Endothelial cell (in vitro differentiated cells): ENCODE measurements around the gene GGT1. TPM values are rescaled to one million over a fixed set of nuclear protein-coding genes. Genes with fewer than 3 reads are reported as not detected.
A peak's percentile ranks its signal among the peaks of the same experiment; 100 is the strongest.

ENCODE experiments used
- DNase-seq: peaks from one replicate; pipeline ENCODE4 v3.0.0; 2021; ENCODE audit warnings: low spot score
- H3K27ac Mint-ChIP-seq: one replicate; pipeline ENCODE4 v1.8.0; 2021; ENCODE audit warnings: mixed read lengths, inconsistent platforms; ENCODE audit not compliant: unreplicated experiment
- H3K27me3 Mint-ChIP-seq: one replicate; pipeline ENCODE4 v1.8.0; 2021; ENCODE audit warnings: mild to moderate bottlenecking, moderate library complexity, mixed read lengths, inconsistent platforms; ENCODE audit not compliant: unreplicated experiment
- H3K36me3 Mint-ChIP-seq: one replicate; pipeline ENCODE4 v1.8.0; 2021; ENCODE audit warnings: mild to moderate bottlenecking, low read depth, mixed read lengths, inconsistent platforms; ENCODE audit not compliant: unreplicated experiment
- H3K4me1 Mint-ChIP-seq: one replicate; pipeline ENCODE4 v1.8.0; 2021; ENCODE audit warnings: mild to moderate bottlenecking, mixed read lengths, inconsistent platforms; ENCODE audit not compliant: unreplicated experiment
- H3K4me3 Mint-ChIP-seq: one replicate; pipeline ENCODE4 v1.8.0; 2021; ENCODE audit warnings: mild to moderate bottlenecking, mixed read lengths, inconsistent platforms; ENCODE audit not compliant: unreplicated experiment
- H3K9me3 Mint-ChIP-seq: one replicate; pipeline ENCODE4 v1.8.0; 2021; ENCODE audit warnings: mixed read lengths, inconsistent platforms; ENCODE audit not compliant: unreplicated experiment
- total RNA-seq: library from RNA; stranded (reverse); fragmentation: NEBNext Ultra II Directional; extraction: Animal tissue kit (Norgen Biotek cat#: 25700); gene quantifications from one replicate; pipeline ENCODE4 v1.2.1, GENCODE V29; 2021; ENCODE audit not compliant: unreplicated experiment
- TF ChIP-seq, protein P1 (sequence below): fragments of 200-600 bp; sonication (generic); IDR thresholded peaks from one replicate; pipeline ENCODE4 v1.5.0; 2021; ENCODE audit warnings: antibody characterized with exemption; ENCODE audit not compliant: unreplicated experiment

The GGT1 gene
- total RNA-seq, 1 donor from 2014 or later: 4.6 TPM

DNA sequence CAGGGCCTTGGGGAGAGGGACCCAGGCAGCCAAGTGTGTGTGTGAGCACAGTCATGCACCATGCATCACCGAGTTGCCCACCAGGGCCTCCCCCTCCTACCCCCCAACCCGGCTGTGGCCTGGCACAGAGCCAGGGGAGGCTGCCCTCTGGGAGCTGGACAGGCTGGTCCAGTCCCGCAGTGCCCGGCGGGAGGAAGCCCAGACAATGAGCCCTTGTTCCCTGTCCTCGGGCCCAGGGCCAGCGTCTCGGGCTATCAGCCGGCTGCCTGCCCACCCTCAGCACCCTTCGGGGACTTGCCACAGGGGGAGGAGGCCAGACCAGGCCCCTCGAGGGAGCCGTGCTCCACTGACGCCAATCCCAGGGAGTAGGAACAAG lies 14.6 kb upstream of the GGT1 start:
- TF ChIP-seq, protein P1, sequence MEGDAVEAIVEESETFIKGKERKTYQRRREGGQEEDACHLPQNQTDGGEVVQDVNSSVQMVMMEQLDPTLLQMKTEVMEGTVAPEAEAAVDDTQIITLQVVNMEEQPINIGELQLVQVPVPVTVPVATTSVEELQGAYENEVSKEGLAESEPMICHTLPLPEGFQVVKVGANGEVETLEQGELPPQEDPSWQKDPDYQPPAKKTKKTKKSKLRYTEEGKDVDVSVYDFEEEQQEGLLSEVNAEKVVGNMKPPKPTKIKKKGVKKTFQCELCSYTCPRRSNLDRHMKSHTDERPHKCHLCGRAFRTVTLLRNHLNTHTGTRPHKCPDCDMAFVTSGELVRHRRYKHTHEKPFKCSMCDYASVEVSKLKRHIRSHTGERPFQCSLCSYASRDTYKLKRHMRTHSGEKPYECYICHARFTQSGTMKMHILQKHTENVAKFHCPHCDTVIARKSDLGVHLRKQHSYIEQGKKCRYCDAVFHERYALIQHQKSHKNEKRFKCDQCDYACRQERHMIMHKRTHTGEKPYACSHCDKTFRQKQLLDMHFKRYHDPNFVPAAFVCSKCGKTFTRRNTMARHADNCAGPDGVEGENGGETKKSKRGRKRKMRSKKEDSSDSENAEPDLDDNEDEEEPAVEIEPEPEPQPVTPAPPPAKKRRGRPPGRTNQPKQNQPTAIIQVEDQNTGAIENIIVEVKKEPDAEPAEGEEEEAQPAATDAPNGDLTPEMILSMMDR: no peak
- DNase-seq: no peak
- Mint-ChIP-seq H3K9me3 (no peaks in the 10 kb centered on the region), H3K27me3 (peaks cover 4% of the 10 kb centered on the region), H3K36me3 (no peaks in the 10 kb centered on the region), H3K4me3 (no peak overlapping the region), H3K27ac (no peak overlapping the region), H3K4me1 (no peaks in the 10 kb centered on the region)

DNA sequence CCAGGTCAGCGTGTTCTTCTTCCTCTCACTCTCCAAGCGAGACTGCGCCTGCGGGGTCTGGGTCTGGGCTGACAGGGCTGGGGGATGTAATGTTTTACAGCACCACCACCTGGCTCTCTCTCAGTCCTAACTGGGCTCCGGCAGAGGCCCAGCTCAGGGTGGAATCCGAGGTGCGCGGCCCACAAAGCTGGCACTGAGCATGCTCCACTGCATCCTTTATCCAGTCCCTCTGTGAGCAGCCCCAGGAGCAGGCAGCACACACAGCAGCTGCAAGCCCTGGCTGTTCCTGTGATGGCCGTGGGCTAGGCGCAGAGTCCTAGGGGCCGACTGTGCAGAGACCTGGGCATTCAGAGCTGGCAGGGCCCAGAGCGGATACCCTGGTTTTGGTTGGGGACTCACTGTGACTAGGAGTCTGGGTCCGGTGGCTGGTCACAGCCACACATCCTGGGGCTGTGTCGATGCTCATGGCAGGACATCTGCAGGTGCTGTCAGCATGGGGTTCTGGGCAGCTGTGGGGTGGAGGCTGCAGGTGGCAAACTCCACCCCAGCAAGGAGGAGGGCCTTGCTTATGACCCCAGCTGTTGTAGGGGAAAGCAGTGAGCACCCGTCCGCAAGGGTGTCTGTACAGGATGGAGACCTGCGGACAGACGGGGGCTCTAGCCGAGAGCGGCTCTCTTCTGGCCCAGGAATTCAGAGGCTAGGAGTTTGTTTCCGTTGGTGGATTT lies 14.1 kb upstream of the GGT1 start:
- TF ChIP-seq, protein P1: no peak
- no peak for DNase-seq
- no peaks in the 10 kb centered on the region for H3K36me3 Mint-ChIP-seq
- H3K4me1 Mint-ChIP-seq: no peaks in the 10 kb centered on the region
- no peaks in the 10 kb centered on the region for H3K9me3 Mint-ChIP-seq
- no peak overlapping the region for H3K27ac Mint-ChIP-seq
- peaks cover 4% of the 10 kb centered on the region for H3K27me3 Mint-ChIP-seq
- H3K4me3 Mint-ChIP-seq: no peak overlapping the region

DNA sequence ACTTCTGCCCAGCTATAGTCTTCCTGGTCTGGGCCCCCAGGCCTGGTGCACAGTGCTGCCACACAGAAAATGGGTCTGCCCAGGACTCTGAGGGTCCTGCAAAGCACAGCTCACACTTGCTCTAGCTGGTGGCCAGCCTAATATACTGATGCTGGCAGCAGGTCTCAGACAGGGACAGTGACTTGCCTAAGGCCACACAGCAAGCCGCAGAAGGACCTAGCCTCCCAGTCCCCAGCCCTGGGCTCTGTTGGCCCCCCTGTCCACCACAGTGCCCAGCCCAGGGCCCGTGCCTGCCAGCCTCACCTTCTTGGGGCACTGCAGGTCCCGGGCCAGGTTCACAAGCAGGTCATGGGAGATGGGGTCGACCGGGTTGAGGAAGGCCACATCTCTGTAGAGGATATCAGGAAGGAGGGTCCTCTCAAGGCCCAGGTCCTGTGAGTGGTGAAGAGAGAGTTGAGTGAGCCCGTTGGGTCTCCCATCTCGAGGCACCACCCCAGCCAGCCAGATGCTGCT lies 13.4 kb upstream of the GGT1 start:
- Mint-ChIP-seq H3K4me3 (no peak overlapping the region), H3K4me1 (no peaks in the 10 kb centered on the region), H3K27me3 (peaks cover 4% of the 10 kb centered on the region), H3K9me3 (no peaks in the 10 kb centered on the region), H3K27ac (no peak overlapping the region), H3K36me3 (no peaks in the 10 kb centered on the region)
- TF ChIP-seq, protein P1: no peak
- no peak for DNase-seq

DNA sequence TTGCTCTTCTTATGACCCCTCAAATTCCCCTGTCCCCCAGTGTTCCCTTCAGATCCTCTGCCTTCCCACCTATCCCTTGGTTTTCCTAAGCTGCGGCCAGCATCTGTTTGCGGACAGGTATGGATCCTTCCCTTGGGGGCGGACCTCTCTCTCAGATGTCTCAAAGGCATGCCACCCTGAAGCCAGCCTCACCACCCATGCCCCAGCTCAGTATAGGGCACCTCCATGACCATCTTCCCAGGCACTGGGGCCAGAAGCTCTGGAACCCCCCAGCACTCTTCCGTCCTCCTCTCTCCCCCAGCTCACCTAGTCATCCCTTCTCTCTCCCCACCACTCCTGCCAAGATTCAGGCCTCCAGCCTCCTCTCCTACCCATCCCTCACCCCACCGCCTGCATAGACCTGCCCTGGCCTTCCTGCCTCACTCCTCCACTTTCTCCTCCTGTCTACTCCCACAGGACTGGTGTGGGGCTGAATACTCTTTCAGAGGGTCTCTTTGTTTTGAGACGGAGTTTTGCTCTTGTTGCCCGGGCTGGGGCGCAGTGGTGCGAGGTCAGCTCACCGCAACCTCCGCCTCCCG lies 12.3 kb upstream of the GGT1 start:
- no peaks in the 10 kb centered on the region for H3K4me1 Mint-ChIP-seq
- H3K36me3 Mint-ChIP-seq: no peaks in the 10 kb centered on the region
- peaks cover 3% of the 10 kb centered on the region for H3K27me3 Mint-ChIP-seq
- H3K27ac Mint-ChIP-seq: no peak overlapping the region
- TF ChIP-seq, protein P1: no peak
- H3K4me3 Mint-ChIP-seq: peak overlapping the region; percentile 51
- no peaks in the 10 kb centered on the region for H3K9me3 Mint-ChIP-seq
- no peak for DNase-seq

DNA sequence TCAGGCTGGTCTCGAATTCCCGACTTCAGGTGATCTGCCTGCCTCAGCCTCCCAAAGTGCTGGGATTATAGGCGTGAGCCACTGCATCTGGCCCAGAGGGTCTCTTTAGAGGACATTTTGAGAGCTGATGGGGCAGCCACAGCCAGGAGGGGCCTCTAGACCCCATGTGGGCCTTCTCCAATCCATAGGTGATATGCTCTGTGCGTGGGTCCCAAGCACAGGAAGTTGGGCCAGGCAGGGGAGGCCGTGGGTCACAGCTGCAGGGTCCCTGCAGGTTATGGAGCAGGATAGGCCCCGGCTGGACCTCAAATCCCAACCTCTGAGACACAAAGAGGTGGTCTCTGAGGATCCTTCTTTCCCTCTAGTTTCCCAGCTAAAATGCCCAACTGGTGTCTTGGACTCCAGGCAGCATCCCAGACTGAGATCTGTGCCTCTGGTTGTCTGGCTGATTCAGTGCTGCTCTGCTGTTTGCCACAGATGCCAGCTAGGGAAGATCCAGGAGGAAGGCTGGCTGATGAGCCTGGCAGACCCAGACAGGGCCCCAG lies 11.6 kb upstream of the GGT1 start:
- H3K9me3 Mint-ChIP-seq: no peaks in the 10 kb centered on the region
- DNase-seq: no peak
- no peaks in the 10 kb centered on the region for H3K4me1 Mint-ChIP-seq
- no peak overlapping the region for H3K4me3 Mint-ChIP-seq
- no peak overlapping the region for H3K27ac Mint-ChIP-seq
- TF ChIP-seq, protein P1: no peak
- no peaks in the 10 kb centered on the region for H3K36me3 Mint-ChIP-seq
- H3K27me3 Mint-ChIP-seq: peaks cover 5% of the 10 kb centered on the region
